ENCODE data around the gene GTF3C6. TPM values are rescaled to one million over a fixed set of nuclear protein-coding genes. Genes with fewer than 3 reads are reported as not detected.
A peak's percentile ranks its signal among the peaks of the same experiment; 100 is the strongest.
"Not testable (repeated sequence)": the region's sequence is repeated elsewhere in the genome, so short reads cannot be mapped to it uniquely, and the experiment has no call there.

Gene GTF3C6
- total RNA-seq, 1 donor from 2014 or later = 79.5 TPM

- no peaks in the 10 kb centered on the region for H3K27me3 Mint-ChIP-seq (ENCODE audit: low read depth)
- no peak for DNase-seq (ENCODE audit: low spot score)
- TF ChIP-seq CTCF (IDR thresholded peaks at IDR 0.05) = no peak
- peaks cover 39% of the 10 kb centered on the region for H3K36me3 Mint-ChIP-seq (ENCODE audit: low read depth)
- H3K9me3 Mint-ChIP-seq (ENCODE audit: low read depth) = no peaks in the 10 kb centered on the region
- no peaks in the 10 kb centered on the region for H3K4me1 Mint-ChIP-seq (ENCODE audit: low read depth)
- H3K4me3 Mint-ChIP-seq (ENCODE audit: unreplicated experiment) = no peak overlapping the region
- H3K27ac Mint-ChIP-seq (ENCODE audit: unreplicated experiment) = no peak overlapping the region
Observed at GRCh38 chr6:110965629-110966229, 7.2 kb downstream of the GTF3C6 start.

GRCh38 chr6:110968661-110969060 lies 10.2 kb downstream of the GTF3C6 start:
- not testable (repeated sequence) for H3K27ac Mint-ChIP-seq (ENCODE audit: unreplicated experiment); H3K4me3 Mint-ChIP-seq (ENCODE audit: unreplicated experiment); H3K4me1 Mint-ChIP-seq (ENCODE audit: low read depth); DNase-seq (ENCODE audit: low spot score); H3K27me3 Mint-ChIP-seq (ENCODE audit: low read depth); H3K9me3 Mint-ChIP-seq (ENCODE audit: low read depth)
- H3K36me3 Mint-ChIP-seq (ENCODE audit: low read depth) = peaks cover 27% of the 10 kb centered on the region

GRCh38 chr6:110971468-110971867 lies 13.0 kb downstream of the GTF3C6 start:
- Mint-ChIP-seq H3K9me3 (ENCODE audit: low read depth) (no peaks in the 10 kb centered on the region), H3K27ac (ENCODE audit: unreplicated experiment) (no peak overlapping the region), H3K4me3 (ENCODE audit: unreplicated experiment) (no peak overlapping the region), H3K36me3 (ENCODE audit: low read depth) (peaks cover 17% of the 10 kb centered on the region), H3K4me1 (ENCODE audit: low read depth) (no peaks in the 10 kb centered on the region), H3K27me3 (ENCODE audit: low read depth) (no peaks in the 10 kb centered on the region)
- TF ChIP-seq CTCF (IDR thresholded peaks at IDR 0.05) = no peak
- no peak for DNase-seq (ENCODE audit: low spot score)

- TF ChIP-seq CTCF (IDR thresholded peaks at IDR 0.05) = no peak
- H3K27me3 Mint-ChIP-seq (ENCODE audit: low read depth) = no peaks in the 10 kb centered on the region
- peaks cover 3% of the 10 kb centered on the region for H3K36me3 Mint-ChIP-seq (ENCODE audit: low read depth)
- H3K27ac Mint-ChIP-seq (ENCODE audit: unreplicated experiment) = no peak overlapping the region
- H3K4me3 Mint-ChIP-seq (ENCODE audit: unreplicated experiment) = no peak overlapping the region
- no peak for DNase-seq (ENCODE audit: low spot score)
- H3K4me1 Mint-ChIP-seq (ENCODE audit: low read depth) = peaks cover 8% of the 10 kb centered on the region
- H3K9me3 Mint-ChIP-seq (ENCODE audit: low read depth) = peaks cover 4% of the 10 kb centered on the region
Observed at GRCh38 chr6:110976575-110976974, 18.1 kb downstream of the GTF3C6 start.

GRCh38 chr6:110979565-110980101 lies 21.1 kb downstream of the GTF3C6 start:
- peaks cover 3% of the 10 kb centered on the region for H3K36me3 Mint-ChIP-seq (ENCODE audit: low read depth)
- H3K4me1 Mint-ChIP-seq (ENCODE audit: low read depth) = peaks cover 20% of the 10 kb centered on the region
- H3K27ac Mint-ChIP-seq (ENCODE audit: unreplicated experiment) = no peak overlapping the region
- H3K4me3 Mint-ChIP-seq (ENCODE audit: unreplicated experiment) = no peak overlapping the region
- no peak for DNase-seq (ENCODE audit: low spot score)
- H3K27me3 Mint-ChIP-seq (ENCODE audit: low read depth) = no peaks in the 10 kb centered on the region
- no peak for TF ChIP-seq CTCF (IDR thresholded peaks at IDR 0.05)
- H3K9me3 Mint-ChIP-seq (ENCODE audit: low read depth) = peaks cover 4% of the 10 kb centered on the region

GRCh38 chr6:110980227-110980626 lies 21.7 kb downstream of the GTF3C6 start:
- no peak for TF ChIP-seq CTCF (IDR thresholded peaks at IDR 0.05)
- Mint-ChIP-seq H3K36me3 (ENCODE audit: low read depth) (peaks cover 3% of the 10 kb centered on the region), H3K27me3 (ENCODE audit: low read depth) (no peaks in the 10 kb centered on the region), H3K9me3 (ENCODE audit: low read depth) (peaks cover 4% of the 10 kb centered on the region), H3K27ac (ENCODE audit: unreplicated experiment) (peak overlapping the region; percentile 71), H3K4me1 (ENCODE audit: low read depth) (peaks cover 20% of the 10 kb centered on the region), H3K4me3 (ENCODE audit: unreplicated experiment) (peak overlapping the region; percentile 54)
- DNase-seq (ENCODE audit: low spot score) = no peak
